GM12874 (cell line): Measurements from ENCODE around the gene BOC.

Experiments
- TF ChIP-seq, protein P1 (sequence below): IDR thresholded peaks from 2 replicates; pipeline ENCODE4 v1.5.1; 2011; ENCODE audit warnings: low read depth, mild to moderate bottlenecking, control low read depth, low read length, moderate library complexity; ENCODE audit not compliant: insufficient read depth

BOC gene

DNA sequence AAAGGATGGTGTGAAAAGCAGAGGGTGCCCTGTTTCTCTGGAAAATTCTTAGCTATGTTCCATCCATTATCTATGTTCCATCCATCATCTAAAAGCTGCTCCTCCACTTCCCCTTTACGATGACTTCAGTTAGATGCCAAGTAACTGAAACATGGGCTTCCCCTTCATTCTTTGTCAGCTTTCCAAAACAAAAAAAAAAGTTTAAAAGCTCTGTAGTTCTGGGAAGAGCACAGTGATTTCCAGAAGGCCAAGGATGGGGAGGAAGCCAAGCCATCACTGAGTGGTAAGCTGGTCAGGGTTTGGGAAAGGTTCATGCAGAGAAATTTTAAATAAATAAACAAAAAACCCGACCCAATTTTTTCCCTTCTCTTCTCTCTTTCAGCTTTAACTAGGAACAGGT lies 118.4 kb downstream of the BOC start:
- TF ChIP-seq, protein P1, sequence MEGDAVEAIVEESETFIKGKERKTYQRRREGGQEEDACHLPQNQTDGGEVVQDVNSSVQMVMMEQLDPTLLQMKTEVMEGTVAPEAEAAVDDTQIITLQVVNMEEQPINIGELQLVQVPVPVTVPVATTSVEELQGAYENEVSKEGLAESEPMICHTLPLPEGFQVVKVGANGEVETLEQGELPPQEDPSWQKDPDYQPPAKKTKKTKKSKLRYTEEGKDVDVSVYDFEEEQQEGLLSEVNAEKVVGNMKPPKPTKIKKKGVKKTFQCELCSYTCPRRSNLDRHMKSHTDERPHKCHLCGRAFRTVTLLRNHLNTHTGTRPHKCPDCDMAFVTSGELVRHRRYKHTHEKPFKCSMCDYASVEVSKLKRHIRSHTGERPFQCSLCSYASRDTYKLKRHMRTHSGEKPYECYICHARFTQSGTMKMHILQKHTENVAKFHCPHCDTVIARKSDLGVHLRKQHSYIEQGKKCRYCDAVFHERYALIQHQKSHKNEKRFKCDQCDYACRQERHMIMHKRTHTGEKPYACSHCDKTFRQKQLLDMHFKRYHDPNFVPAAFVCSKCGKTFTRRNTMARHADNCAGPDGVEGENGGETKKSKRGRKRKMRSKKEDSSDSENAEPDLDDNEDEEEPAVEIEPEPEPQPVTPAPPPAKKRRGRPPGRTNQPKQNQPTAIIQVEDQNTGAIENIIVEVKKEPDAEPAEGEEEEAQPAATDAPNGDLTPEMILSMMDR: no peak

DNA sequence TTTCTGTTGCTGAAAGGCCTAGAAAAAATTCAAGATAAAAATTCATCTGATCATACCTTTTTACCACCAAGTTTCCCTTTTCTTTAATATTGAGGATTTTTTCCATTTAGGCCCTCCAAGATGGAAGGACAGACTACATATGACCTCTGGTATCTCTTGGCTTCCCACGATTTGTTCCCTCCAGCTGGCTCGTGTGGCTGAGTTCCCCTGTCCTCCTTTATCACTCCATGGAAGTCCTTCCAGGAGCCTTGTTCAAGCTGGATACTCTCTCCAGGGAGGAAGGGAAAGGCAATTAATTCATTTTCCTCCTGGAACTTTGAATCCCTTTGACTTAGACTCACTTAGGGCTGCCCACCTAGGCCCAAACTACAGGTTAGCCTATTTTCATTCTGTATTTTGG lies 119.4 kb downstream of the BOC start:
- TF ChIP-seq, protein P1: no peak

DNA sequence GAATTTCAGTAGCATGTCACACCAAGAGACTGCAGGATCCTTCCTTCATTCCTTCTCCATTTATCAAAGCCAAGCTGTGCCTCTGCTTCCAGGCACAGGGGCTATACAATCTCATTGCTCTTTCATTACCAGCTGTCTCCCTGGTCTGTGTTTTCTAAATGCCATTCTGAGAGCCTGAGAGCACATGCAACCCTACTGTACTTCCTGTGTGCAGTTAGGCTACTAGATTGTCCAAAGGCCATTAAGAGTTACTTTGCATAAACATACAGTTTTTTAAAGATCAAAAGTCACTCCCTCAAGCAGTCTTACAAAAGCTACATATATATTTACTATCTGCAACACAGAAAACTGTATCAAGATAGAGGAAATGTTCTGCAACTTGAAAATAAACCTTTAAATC lies 119.8 kb downstream of the BOC start:
- TF ChIP-seq, protein P1: no peak
